Central memory CD4-positive, alpha-beta T cell (primary cell): ENCODE data around the gene HADHA.

ENCODE experiments used
- DNase-seq: peaks from one replicate; pipeline ENCODE4 v3.0.0; 2022

HADHA gene

GRCh38 chr2:26190369-26190768 is 54.1 kb downstream of the HADHA start:
- DNase-seq, result no peak

DNA sequence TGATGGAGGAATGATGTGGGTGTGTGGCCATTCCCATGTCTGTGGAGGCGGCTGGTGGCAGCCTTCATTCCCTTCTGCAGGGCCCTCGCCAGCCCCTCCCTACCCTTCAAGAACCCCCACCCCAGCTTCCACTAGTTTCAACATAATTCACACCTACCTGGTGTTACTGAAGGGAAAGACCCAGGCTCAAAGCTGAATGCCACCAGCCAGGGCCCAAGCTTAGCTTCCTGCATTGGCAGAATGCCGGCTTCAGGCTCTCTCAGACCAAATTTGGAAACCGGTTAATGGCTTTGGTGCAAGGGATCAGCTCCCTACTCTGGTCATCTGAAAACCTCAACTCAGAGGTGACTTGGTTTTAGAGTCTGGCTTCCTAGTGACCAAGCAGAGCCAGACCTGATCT is 54.7 kb downstream of the HADHA start:
- DNase-seq, result no peak

DNA sequence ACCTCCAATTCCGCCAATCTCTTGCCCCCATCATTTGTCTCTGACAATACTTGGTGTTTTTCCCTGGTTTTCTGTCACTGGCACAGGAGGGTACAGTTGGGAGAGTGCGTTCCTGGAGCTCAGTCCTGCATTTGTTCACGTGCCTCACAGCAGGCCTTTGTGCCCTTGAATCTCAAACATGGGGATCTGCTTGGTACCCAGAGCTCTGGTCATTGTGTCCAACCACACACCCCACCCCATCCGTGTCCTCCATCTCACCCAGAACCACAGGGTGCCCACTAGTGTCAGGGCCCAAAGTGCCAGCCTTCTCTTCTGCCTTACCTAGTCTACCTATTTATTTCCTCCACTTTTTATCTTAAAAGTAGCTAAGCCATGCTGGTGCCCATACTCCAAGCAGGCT is 55.3 kb downstream of the HADHA start:
- DNase-seq, result no peak

DNA sequence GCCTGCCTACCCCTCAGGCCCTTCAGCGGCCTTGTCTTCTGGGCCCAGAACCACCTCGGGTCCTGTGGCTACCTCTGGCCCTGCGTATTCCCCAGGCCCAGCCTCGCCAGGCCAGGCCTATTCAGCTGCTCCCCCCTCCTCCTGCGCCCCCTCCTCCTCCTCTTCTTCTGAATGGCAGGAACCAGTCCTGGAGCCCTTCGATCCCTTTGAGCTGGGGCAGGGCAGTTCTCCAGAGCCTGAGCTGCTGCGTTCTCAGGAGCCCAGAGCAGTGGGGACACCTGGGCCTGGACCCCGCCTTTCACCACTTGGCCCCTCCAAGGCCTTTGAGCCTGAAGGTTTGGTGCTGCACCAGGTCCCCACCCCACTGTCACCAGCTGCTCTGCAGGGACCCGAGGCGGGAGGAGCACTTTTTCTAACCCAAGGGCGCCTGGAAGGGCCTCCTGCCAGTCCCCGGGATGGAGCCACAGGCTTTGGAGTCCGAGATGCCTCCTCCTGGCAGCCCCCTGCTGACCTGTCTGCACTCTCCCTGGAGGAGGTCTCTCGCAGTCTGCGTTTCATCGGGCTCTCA is 56.8 kb downstream of the HADHA start:
- no peak for DNase-seq

GRCh38 chr2:26187114-26187513 is 57.3 kb downstream of the HADHA start:
- no peak for DNase-seq

- no peak for DNase-seq
Measured at GRCh38 chr2:26185954-26186770, 58.3 kb downstream of the HADHA start.

- DNase-seq, result no peak
Measured at GRCh38 chr2:26185304-26185928, 59.0 kb downstream of the HADHA start.

GRCh38 chr2:26184555-26185303 is 59.7 kb downstream of the HADHA start:
- DNase-seq, result peak; percentile 83

DNA sequence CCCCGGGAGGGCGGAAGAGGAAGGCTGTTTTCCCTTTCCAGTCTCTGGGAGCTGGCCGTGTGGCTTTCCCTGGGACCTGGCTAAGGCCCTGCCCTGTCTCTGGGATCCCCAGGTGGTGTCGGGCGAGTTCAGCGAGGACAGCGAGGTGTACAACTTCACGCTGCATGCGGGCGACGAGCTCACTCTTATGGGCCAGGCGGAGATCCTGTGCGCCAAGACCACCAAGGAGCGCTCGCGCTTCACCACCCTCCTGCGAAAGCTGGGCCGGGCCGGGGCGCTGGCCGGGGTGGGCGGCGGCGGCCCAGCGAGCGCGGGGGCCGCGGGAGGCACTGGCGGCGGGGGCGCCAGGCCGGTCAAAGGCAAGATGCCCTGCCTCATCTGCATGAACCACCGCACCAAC is 60.3 kb downstream of the HADHA start:
- no peak for DNase-seq

- DNase-seq, result no peak
Measured at GRCh38 chr2:26182887-26183630, 61.4 kb downstream of the HADHA start.

- DNase-seq, result no peak
Measured at GRCh38 chr2:26182441-26182840, 62.0 kb downstream of the HADHA start.

DNA sequence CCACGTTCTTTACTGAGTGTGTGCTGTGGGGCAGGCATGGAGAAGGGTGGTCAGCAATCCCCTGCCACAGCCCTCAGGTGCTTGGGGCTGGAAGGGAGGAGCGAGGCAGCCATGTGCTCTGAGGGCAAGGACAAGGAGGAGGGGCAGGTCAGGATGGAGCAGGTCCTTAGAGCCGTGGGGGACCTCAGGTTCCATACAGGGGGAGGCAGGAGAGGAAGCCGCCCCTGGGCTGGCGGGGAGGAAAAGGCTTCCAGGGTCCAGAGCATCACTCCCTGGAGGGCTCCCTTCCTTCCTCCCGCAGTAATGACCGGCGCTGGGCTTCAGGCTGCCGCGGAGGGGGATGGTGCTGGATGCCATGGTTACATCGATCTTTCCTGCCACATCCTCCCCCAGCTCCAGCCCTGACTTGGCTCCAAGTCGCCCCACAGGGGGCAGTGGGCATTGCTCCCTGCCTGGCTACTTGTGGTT is 65.0 kb downstream of the HADHA start:
- DNase-seq, result no peak

GRCh38 chr2:26178746-26179436 is 65.5 kb downstream of the HADHA start:
- no peak for DNase-seq

DNA sequence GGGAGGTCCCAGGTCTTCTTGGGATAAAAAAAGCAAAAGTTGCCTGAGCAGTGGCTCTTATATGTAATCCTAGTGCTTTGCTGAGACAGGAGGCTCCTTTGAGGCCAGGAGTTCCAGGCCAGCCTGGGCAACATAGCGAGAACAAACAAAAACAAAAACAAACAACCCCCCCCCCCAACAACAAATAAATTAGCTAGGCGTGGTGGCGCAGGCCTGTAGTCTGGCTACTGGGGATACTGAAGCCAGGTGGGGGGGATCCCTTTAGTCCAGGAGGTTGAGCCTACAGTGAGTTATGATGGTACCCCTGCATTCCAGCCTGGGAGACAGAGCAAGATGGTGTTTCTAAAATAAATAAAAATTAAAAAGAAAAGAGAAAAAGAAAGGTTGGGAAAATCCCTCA is 66.2 kb downstream of the HADHA start:
- no peak for DNase-seq

DNA sequence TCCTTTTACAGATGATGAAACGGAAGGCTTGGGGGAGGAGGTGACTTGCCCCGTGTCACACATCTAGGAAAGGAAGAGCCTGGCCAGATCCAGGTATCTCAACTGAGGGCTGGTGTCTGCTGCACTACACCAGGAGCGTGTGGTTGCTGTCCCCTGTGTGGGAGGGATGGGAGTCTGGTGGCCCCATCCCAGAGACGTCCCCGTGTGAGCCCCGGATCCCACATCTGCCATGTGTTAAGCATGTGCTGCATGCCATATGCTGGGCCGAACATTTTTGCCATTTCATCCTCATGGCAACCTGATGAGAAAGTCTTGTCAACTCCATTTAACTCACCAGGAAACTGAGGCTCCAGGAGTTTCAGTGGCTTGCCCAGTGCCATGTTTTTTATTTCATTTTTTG is 67.3 kb downstream of the HADHA start:
- no peak for DNase-seq

DNA sequence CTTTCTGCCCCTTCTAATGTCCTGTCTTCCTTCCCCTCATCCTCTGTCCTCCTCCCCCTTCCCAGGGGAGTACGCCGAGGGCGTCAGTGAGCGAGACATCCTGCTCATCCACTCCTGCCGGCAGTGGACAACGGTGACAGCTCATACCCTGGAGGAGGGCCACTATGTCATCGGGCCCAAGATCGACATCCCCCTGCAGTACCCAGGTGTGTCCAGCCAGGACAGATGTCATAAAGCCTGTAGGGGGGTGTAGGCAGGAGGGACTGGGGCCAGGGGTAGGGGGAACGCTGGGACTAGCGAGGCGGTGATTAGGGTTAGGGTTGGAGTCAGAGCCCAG is 68.2 kb downstream of the HADHA start:
- no peak for DNase-seq

DNA sequence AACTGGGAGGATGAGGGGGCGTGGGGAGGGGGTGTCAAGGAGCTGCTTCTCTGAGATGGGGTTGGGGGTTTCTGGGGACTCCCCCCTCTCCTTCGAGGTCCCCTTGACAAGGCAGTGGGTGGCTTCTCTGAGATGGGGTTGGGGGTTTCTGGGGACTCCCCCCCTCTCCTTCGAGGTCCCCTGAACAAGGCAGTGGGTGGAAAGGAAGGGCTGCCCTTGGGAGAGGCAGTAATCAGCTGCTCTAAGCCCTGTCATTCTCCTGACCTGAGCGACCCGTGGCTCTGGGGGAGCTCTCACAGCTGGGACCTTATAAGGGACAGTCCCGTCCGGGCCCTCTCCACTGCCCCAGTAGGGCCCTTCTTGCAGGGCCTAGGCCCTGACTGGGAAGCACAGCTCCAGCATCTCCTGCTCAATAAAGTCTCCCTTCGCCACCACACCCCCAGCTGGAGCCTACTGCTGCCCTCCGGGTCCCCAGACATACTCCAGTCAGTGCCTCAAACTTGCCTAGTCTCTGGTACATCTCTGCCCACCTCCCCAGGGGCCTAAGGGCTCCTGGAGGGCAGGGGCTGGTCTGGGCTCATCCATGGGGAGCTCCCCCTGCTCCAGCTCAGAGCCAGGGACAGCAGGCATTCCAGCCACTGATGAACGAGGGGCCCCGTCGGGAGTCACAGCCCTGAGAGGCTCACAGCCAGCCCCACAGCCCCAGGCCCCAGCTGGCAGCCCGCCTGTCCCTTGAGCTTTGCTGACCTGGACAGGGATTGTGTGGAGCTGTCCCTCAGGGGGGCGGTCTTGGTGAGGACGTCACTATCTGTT is 68.8 kb downstream of the HADHA start:
- DNase-seq, result no peak

- no peak for DNase-seq
Measured at GRCh38 chr2:26174691-26175465, 69.6 kb downstream of the HADHA start.

DNA sequence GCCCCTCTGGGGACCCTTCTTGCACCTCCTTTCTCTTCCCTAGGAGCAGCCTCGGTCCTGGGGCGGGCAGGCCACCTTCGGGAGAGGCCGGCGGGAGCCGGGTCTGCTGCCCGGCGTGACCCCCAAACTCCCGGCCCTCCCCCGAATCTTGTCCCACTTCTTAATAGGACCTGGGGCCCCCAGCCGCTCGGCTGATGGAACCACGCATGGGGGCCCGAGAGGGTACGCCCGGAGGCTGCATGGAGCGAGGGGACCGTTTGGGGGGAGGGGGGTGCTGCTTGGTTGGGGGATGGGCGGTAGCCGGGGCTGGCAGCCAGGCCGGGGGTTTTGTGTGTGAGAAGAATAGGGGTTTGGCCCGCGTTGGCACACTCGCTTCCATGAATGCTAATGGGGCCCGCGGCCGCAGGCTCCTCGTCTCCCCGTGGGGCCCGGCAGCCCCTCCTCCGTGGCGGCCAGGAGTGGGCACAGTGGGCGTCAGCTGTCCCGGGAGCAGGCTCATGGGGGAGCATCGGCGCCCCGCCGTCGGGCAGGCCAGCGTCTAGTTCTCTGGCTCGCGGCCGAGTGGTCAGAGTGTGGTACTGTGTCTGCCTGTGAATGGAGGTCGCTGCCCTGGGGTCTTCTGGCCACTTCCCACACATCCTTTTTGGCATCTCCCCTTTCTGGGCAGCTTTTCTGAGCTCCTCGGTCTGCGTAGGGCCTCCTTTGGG is 70.5 kb downstream of the HADHA start:
- DNase-seq, result no peak
